Endometrial microvascular endothelial cells (primary cell): ENCODE data around the gene MRPL10. TPM values are rescaled to one million over a fixed set of nuclear protein-coding genes. Genes with fewer than 3 reads are reported as not detected.

ENCODE experiments used
- in situ Hi-C: cut with HindIII; loops from 2 replicates; pipeline ENCODE4 v1.10.0; 2017; ENCODE audit warnings: low sequenced_read_pairs, low pct_unique_long_range_greater_than_20kb; ENCODE audit errors: inconsistent ontology term
- total RNA-seq: library from RNA; depleted of rRNA; stranded (reverse); fragments of >200 nt; gene quantifications from one replicate; pipeline ENCODE4 v1.2.3, GENCODE V29; 2015; ENCODE audit errors: inconsistent ontology term

MRPL10 gene
- total RNA-seq, 1 donor from 2014 or later: 41.9 TPM

GRCh38 chr17:47843391-47843730 lies 12.0 kb upstream of the MRPL10 start:
- in situ Hi-C loops: no loop called here

- in situ Hi-C loops: no loop called here
These were observed 10.3 kb upstream of the MRPL10 start for GRCh38 chr17:47841488-47842291.

- in situ Hi-C loops: no loop called here
These were observed 9.6 kb upstream of the MRPL10 start, which contains the start of gene SCRN2 for GRCh38 chr17:47840742-47841487. SCRN2 (minus strand) TSS chr17:47841273; CDS start chr17:47840843, 430 bp downstream.

GRCh38 chr17:47840001-47840741 lies 8.8 kb upstream of the MRPL10 start:
- in situ Hi-C loops: no loop called here

GRCh38 chr17:47839071-47839470 lies 7.7 kb upstream of the MRPL10 start:
- in situ Hi-C loops: no loop called here

- in situ Hi-C loops: no loop called here
These were observed 7.3 kb upstream of the MRPL10 start for GRCh38 chr17:47838636-47839035.

- in situ Hi-C loops: no loop called here
These were observed 6.2 kb upstream of the MRPL10 start for GRCh38 chr17:47837401-47838039.

- in situ Hi-C loops: no loop called here
These were observed 5.3 kb upstream of the MRPL10 start for GRCh38 chr17:47836601-47837000.

GRCh38 chr17:47834756-47835155 lies 3.4 kb upstream of the MRPL10 start:
- in situ Hi-C loops: no loop called here

GRCh38 chr17:47831934-47832327 lies 590 bp upstream of the MRPL10 start:
- in situ Hi-C loops: no loop called here

GRCh38 chr17:47830396-47831002 lies 842 bp downstream of the MRPL10 start:
- in situ Hi-C loops: no loop called here

GRCh38 chr17:47829870-47830269 lies 1.5 kb downstream of the MRPL10 start:
- in situ Hi-C loops: no loop called here

GRCh38 chr17:47823519-47823918 lies 7.8 kb downstream of the MRPL10 start:
- in situ Hi-C loops: no loop called here

- in situ Hi-C loops: no loop called here
These were observed 8.6 kb downstream of the MRPL10 start for GRCh38 chr17:47822785-47823184.

GRCh38 chr17:47821424-47822391 lies 9.6 kb downstream of the MRPL10 start, which contains the start of gene OSBPL7:
OSBPL7 (minus strand) TSS chr17:47821794; CDS start chr17:47820278, 1,516 bp downstream.
- in situ Hi-C loops: no loop called here

- in situ Hi-C loops: no loop called here
These were observed 10.3 kb downstream of the MRPL10 start for GRCh38 chr17:47821031-47821423.

GRCh38 chr17:47820033-47820789 lies 11.1 kb downstream of the MRPL10 start:
- in situ Hi-C loops: no loop called here
